GM19240 (cell line): Measurements from ENCODE around the gene FOXB1.

Experiments
- DNase-seq: peaks from one replicate; pipeline ENCODE4 v3.0.0; 2011; ENCODE audit warnings: low spot score; ENCODE audit not compliant: insufficient read length

FOXB1 gene

GRCh38 chr15:60017538-60018520 lies 13.7 kb downstream of the FOXB1 start:
- no peak for DNase-seq

GRCh38 chr15:60020736-60021135 lies 16.6 kb downstream of the FOXB1 start:
- DNase-seq: no peak

- DNase-seq: no peak
These were observed 17.7 kb downstream of the FOXB1 start for GRCh38 chr15:60021589-60022378.

GRCh38 chr15:60022379-60022741 lies 18.2 kb downstream of the FOXB1 start:
- no peak for DNase-seq

- DNase-seq: no peak
These were observed 22.4 kb downstream of the FOXB1 start for GRCh38 chr15:60026555-60026954.

GRCh38 chr15:60035344-60035743 lies 31.2 kb downstream of the FOXB1 start:
- DNase-seq: no peak

- no peak for DNase-seq
These were observed 35.2 kb downstream of the FOXB1 start for GRCh38 chr15:60039316-60039715.

GRCh38 chr15:60043744-60044435 lies 39.8 kb downstream of the FOXB1 start:
- DNase-seq: no peak

- DNase-seq: no peak
These were observed 40.6 kb downstream of the FOXB1 start for GRCh38 chr15:60044636-60045270.

GRCh38 chr15:60047701-60048100 lies 43.6 kb downstream of the FOXB1 start:
- no peak for DNase-seq

GRCh38 chr15:60049948-60050347 lies 45.8 kb downstream of the FOXB1 start:
- no peak for DNase-seq

GRCh38 chr15:60052796-60053195 lies 48.7 kb downstream of the FOXB1 start:
- DNase-seq: no peak

GRCh38 chr15:60054472-60054871 lies 50.4 kb downstream of the FOXB1 start:
- no peak for DNase-seq
